ENCODE data around the gene GPR153.
A peak's percentile ranks its signal among the peaks of the same experiment; 100 is the strongest.

GPR153 gene

GRCh38 chr1:6269720-6270400 lies 9.0 kb upstream of the GPR153 start:
- DNase-seq (ENCODE audit: low read depth in 2 of 2, low spot score in 1 of 2) = no peak

GRCh38 chr1:6269296-6269695 lies 8.4 kb upstream of the GPR153 start:
- no peak for DNase-seq (ENCODE audit: low read depth in 2 of 2, low spot score in 1 of 2)

GRCh38 chr1:6268415-6268814 lies 7.5 kb upstream of the GPR153 start:
- DNase-seq (ENCODE audit: low read depth in 2 of 2, low spot score in 1 of 2) = no peak

GRCh38 chr1:6267686-6268322 lies 6.9 kb upstream of the GPR153 start:
- no peak for DNase-seq (ENCODE audit: low read depth in 2 of 2, low spot score in 1 of 2)

- no peak for DNase-seq (ENCODE audit: low read depth in 2 of 2, low spot score in 1 of 2)
These were observed 5.7 kb upstream of the GPR153 start for GRCh38 chr1:6266641-6267040.

- no peak for DNase-seq (ENCODE audit: low read depth in 2 of 2, low spot score in 1 of 2)
These were observed 4.3 kb upstream of the GPR153 start for GRCh38 chr1:6265151-6265550.

GRCh38 chr1:6263716-6264115 lies 2.8 kb upstream of the GPR153 start:
- DNase-seq (ENCODE audit: low read depth in 2 of 2, low spot score in 1 of 2) = no peak

GRCh38 chr1:6262555-6263420 lies 1.9 kb upstream of the GPR153 start:
- no peak for DNase-seq (ENCODE audit: low read depth in 2 of 2, low spot score in 1 of 2)

GRCh38 chr1:6261615-6261995 lies 707 bp upstream of the GPR153 start:
- DNase-seq (ENCODE audit: low read depth in 2 of 2, low spot score in 1 of 2) = no peak

- no peak for DNase-seq (ENCODE audit: low read depth in 2 of 2, low spot score in 1 of 2)
These were observed 414 bp downstream of the GPR153 start for GRCh38 chr1:6260433-6260934.

GRCh38 chr1:6259491-6260362 lies 1.2 kb downstream of the GPR153 start:
- DNase-seq (ENCODE audit: low read depth in 2 of 2, low spot score in 1 of 2) = peak; percentile 46 to 60

- no peak for DNase-seq (ENCODE audit: low read depth in 2 of 2, low spot score in 1 of 2)
These were observed 2.2 kb downstream of the GPR153 start for GRCh38 chr1:6258675-6259074.

GRCh38 chr1:6257541-6258069 lies 3.3 kb downstream of the GPR153 start:
- DNase-seq (ENCODE audit: low read depth in 2 of 2, low spot score in 1 of 2) = no peak

GRCh38 chr1:6256645-6257044 lies 4.3 kb downstream of the GPR153 start:
- no peak for DNase-seq (ENCODE audit: low read depth in 2 of 2, low spot score in 1 of 2)

- DNase-seq (ENCODE audit: low read depth in 2 of 2, low spot score in 1 of 2) = no peak
These were observed 6.2 kb downstream of the GPR153 start for GRCh38 chr1:6254691-6255090.

- DNase-seq (ENCODE audit: low read depth in 2 of 2, low spot score in 1 of 2) = no peak
These were observed 7.5 kb downstream of the GPR153 start for GRCh38 chr1:6253380-6253779.

- no peak for DNase-seq (ENCODE audit: low read depth in 2 of 2, low spot score in 1 of 2)
These were observed 8.6 kb downstream of the GPR153 start for GRCh38 chr1:6252374-6252710.

GRCh38 chr1:6251681-6252373 lies 9.1 kb downstream of the GPR153 start:
- DNase-seq (ENCODE audit: low read depth in 2 of 2, low spot score in 1 of 2) = no peak

- no peak for DNase-seq (ENCODE audit: low read depth in 2 of 2, low spot score in 1 of 2)
These were observed 9.7 kb downstream of the GPR153 start for GRCh38 chr1:6251233-6251632.
